Middle frontal gyrus (tissue), 1 donor: ENCODE measurements around the gene IL1RAPL2.
"Not testable (repeated sequence)": the region's sequence is repeated elsewhere in the genome, so short reads cannot be mapped to it uniquely, and the experiment has no call there.

Source experiments
- DNase-seq: peaks from one replicate; pipeline ENCODE4 v3.0.0-alpha.2; 2015; ENCODE audit warnings: low spot score; ENCODE audit errors: extremely low spot score

The IL1RAPL2 gene

DNA sequence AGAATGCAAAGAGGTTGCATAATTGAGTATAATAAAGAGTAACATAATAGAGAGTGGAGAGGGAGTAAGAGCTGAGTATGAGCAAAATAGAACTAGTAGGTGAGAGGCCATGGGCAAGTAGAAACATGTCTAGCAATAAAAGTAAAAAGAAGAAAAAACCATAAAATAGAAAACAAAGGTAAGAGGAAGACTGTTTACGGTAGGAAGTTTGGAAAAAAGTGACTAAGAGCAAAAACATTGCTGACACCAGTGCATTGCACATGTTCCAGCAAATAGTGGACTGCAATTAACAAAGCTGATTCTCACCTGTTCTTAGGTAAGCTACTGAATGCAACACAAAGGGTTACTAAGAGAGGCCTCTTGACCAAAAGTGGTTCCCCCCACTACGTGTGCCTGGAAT lies 451.6 kb downstream of the IL1RAPL2 start:
- no peak for DNase-seq

DNA sequence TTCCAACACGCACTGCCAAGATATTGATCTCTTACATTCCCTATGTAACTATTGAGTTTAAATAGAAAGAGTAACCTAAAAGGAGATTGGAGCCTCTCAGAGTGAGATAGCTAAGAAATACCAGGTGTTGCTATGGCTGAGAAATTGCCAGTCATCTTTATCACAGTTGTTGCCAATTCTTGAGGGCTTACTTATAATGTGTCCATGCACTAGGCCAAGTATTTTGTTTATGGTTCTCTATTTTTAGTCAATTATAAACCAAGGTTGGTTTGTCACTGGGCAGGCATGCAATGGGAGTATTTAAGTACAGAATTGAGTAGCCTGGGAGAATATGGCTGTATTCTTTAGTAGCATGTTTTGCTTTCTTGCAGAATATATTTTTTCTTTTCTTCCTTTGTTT lies 452.9 kb downstream of the IL1RAPL2 start:
- no peak for DNase-seq

DNA sequence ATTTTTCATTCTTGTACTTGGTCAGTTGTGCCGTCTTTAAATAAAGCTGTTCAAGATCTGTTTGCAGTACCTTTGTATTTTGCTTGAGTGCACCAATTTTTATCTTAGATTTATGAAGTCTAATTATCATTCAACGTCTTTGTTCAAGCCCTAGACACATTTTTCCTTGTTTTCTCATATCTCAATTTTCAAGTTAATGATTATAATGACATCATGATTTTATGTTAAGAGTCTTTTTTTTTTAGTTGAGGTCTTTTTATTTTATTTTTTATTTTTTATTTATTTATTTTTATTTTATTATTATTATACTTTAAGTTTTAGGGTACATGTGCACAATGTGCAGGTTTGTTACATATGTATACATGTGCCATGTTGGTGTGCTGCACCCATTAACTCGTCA lies 463.0 kb downstream of the IL1RAPL2 start:
- not testable (repeated sequence) for DNase-seq

DNA sequence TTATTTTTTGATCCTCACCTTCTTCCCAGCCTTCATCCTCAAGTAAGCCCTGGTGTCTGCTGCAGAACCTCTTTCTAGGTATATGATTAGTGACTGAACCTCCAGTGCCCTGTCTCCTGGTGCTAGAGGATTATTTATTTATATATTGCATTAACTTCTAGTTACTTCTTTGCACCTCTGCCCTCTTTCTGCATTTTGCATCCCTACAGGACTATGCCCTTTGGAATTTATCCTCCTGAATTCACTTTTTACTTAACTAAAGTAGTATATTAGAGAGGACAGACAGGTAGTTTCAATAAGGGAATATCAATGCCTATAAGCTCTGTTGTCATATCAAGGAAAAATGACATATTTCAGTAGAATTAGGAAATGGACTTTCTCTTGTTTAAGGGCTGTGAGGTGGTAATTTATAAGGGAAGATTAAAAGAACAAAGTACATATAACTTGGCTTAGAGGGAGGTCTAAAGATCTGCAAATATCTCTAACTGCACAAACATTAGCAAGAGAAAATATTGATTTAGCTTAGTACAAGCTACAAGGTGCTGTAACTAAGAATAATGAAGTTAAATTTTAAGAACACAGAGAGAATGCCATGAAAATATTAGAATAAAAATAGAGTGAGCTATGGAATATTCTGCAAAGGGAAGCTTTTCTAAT lies 472.8 kb downstream of the IL1RAPL2 start:
- DNase-seq, result no peak

DNA sequence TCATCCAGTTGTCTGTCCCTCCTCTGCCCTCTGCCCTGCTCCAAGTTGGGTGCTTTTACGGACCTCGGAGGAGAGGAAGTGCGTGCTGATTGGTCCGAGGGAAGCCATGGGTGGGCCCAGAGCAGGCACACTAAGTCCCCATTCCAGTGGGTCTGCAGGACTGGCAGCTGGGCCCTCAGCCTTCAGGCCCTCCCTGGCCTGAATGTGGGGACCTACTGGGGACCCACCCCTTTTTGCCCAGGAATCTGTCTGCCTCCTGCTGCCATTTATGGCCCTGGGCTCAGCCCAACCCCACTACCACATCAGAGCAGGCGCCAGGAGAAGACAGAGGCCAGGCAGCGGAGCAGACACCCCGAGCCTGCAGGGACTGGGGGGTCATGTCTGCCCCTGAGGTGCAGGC lies 484.9 kb downstream of the IL1RAPL2 start:
- DNase-seq, result no peak

DNA sequence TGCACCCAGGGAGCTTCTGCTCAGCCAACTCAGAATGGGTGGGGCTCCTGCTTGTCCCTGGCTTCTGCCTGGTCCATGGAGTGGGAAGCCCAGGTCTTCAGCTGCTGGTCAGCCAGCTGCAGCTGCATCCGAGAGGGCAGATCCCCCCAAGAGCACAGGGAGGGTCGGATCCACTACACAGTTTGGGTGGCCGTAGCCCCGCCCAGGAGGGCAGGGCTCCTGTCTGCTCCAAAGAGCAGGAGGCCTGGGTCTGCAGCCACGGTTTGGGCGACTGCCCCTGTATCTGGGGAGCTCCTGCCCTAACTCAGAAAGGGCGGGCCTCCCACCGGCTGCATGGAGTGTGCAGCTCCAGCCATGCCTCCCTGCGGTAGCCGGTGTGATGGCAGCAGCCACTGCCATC lies 485.4 kb downstream of the IL1RAPL2 start:
- DNase-seq, result no peak

DNA sequence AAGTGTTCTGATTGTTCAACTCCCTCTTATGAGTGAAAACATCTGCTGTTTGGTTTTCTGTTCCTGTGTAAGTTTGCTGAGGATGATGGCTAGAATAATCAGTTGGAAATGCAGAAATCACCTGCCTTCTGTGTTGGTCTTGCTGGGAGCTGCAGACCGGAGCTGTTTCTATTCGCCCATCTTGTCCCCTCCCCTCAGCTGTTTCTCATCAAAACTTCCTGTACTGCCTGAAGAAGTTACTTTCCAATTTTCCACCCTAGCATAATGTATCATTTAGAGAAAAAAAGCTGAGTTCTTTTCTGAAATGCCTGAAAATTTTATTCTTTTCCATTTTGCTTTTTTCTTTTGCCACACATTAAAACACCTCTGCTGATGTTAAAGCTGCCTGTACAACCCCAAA lies 486.9 kb downstream of the IL1RAPL2 start:
- DNase-seq, result no peak

DNA sequence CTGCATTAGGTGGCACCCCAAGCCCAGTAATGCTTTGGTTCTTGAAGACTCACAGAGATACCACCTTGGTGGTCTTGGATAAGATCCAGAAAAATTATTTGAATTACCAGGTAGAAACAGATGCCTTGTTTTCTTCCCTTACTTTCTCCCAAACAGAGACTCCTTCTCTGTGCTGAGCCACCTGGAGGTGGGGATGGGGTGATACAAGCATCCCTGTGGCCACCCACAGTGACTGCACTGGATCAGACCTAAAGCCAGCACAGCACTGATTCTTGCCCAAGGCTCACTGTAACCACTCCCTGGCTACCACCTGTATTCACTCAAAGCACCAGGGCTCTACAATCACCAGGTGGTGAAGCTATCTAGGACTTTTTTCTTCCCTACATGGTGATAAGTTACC lies 497.7 kb downstream of the IL1RAPL2 start:
- DNase-seq, result no peak

DNA sequence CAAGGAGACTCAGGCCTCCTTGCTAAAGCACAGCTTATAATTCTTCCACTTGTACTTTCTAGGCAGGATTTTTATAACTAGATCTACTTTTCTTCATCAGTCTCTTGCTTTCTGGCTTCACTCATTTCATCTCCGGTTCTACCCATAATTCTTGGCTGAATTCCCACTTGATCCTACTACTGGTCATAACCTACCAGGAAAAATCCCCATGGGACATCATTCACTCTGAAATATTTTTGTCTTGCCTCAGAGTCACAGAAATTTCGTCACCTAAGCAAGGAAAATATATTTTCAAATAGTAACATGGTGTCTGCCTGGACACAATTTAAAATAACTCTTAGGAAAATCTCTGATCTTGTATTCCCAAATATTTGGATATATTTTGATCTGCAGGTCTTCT lies 532.2 kb downstream of the IL1RAPL2 start:
- no peak for DNase-seq

DNA sequence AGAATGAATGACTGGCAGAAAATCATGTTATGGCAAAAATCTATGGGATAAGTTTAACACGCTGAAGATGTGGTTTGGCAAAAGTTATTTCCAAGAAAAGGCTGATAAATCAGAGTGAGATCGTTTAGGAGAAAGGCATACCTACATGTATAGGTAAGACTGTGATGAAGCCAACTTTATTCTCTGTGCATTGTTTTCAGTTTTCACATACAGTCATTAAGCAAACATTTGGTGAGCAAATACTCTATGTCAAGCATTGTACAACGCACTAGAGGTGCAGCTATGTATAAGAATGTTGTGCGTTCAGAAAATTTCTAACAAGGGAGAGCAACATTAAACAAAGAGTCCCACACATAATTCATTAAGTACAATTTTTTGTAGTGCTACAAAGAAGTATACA lies 532.8 kb downstream of the IL1RAPL2 start:
- DNase-seq, result no peak

DNA sequence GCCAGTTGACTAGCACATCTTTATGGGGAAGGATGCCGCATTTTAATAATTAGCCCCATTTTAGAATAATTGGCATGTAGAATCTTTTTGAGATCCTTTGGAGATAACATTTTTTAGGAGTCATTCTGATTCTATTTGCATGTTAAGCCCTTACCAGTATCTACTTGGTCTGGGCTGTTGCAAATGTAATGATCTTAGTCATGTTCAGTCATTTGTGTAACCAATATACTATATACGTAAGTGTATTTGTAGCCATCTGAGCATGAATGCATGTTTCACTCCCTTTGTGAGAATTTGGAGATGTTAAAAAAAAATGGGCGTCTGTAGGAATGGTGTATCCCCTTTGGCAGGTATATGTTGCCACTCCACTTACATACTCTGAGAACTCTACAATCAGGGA lies 535.4 kb downstream of the IL1RAPL2 start:
- DNase-seq, result no peak

DNA sequence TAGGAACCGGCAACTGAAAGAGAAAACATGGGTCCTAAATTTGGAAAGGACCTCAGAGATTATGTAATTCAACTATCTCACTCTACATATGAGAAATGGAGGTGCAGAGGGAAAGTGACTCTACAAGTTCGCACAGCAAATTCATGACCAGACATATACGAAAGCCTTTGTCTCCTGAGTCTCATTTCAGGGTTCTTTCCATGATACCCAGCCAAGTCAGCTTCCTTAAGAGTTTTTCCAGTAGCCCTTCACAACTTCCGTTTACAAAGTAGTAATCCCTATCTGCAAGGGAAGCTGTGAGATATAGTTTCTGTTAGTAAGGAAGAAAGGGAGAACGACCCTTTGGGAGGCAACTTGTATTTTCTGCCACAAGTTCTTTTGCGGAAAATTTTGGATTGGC lies 543.9 kb downstream of the IL1RAPL2 start:
- DNase-seq, result no peak

DNA sequence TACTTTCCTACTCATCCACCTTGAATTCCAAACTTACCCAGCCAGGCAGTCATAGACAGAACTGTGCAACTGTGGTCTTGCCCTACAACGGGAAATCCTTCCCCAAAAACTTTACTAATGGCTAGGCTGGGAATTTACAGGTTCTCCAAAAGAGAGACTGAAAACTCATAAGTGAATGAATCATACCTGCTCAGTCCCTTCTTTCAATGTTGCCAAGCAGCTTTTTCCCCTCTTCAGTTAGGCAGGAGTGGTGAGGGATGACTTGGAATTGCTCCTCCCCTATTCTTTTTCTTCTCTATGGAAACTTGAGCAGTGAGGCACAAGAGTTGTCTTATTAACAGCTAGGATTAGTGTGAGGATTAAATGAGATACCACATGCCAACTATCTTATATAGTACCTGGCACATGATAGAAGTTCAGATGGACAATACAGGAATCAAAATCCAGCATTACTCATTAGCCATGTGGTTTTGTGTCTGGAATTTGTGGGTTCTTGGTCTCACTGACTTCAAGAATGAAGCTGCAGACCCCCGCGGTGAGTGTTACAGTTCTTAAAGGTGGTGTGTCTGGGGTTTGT lies 548.6 kb downstream of the IL1RAPL2 start:
- DNase-seq, result no peak

DNA sequence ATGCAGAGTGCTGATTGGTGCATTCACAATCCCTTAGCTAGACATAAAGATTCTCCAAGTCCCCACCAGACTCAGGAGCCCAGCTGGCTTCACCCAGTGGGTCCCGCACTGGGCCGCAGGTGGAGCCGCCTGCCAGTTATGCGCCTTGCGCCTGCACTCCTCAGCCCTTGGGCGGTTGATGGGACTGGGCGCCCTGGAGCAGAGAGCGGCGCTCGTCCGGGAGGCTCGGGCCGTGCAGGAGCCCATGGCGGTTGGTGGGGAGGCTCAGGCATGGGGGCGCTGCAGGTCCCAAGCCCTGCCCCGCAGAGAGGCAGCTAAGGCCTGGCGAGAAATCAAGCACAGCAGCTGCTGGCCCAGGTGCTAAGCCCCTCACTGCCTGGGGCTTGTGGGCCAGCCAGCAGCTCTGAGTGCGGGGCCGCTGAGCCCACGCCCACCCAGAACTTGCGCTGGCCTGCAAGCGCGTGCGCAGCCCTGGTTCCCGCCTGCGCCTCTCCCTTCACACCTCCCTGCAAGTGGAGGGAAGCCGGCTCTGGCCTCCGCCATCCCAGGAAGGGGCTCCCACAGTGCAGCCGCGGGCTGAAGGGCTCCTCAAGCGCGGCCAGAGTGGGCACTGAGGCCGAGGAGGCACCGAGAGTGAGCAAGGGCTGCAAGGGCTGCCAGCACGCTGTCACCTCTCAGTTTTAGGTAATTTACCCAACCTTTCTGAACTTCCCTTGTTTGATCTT lies 549.8 kb downstream of the IL1RAPL2 start:
- DNase-seq, result not testable (repeated sequence)

DNA sequence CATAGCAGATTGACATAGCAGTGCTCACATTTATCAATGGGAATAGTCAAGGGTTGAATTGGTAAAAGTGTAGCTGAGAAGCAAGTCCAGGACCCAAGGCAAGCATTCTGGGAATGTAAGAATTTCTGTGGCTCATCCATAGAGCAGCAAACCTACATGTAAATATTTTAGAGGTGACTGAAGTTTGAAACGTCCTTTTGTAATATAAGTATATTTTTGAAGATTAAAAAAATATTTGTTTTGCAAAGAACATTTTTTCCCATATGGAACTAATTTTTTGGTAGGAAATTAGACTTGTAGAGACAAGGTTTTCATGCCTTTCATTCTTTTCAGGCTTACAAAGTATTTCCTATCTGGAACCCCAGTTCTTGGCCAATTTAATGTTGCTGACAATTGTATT lies 550.5 kb downstream of the IL1RAPL2 start:
- no peak for DNase-seq

DNA sequence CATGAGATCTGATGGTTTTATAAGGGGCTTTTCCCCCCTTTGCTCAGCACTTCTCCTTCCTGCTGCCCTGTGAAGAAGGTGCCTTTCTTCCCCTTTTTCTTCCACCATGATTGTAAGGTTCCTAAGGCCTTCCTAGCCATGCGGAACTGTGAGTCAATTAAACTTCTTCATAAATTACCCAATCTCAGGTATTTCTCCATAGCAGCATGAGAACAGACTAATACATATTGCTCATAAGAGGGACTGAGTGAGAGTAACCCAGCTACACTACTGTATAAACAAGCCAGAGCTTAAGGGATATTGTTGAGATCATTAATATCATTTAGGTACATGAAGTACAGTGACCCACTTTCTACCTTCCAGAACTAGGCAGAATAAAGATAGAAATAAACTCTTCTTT lies 551.6 kb downstream of the IL1RAPL2 start:
- no peak for DNase-seq

DNA sequence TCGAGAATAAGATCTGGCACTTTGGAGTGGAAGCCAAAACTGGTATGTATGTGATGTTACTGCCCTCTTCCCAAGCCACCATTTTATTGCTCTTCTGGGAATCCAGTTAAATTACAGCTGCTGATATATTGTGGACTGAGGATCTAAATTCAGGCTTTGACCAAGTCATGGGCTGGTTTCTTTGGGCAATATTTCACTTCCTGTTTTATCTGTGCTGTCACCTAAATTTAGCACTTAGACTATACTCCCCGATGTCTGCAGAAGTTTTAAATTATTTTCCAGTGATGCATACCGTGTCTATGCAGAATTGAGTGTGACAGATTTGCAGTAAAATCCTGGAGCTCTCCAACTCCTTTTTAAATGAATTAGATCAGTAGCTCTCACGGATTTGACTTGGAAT lies 554.5 kb downstream of the IL1RAPL2 start:
- no peak for DNase-seq

DNA sequence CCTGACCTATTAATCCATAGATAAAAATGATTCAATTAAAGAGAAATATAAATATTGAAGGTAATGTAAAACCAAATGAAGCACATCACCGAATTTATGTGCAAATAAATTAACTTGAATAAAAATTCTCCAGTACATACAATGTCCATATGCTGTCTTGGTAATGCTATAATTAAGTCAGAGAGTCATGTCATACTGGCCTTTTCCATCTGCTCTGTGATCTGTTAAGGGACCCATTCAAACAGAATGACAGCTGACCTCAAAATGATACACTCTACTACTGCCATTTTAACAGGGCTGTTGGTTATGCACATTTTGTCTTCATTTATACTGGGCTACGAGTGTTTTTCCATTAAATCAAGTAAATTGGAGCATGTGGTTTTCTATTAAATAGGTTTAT lies 555.2 kb downstream of the IL1RAPL2 start:
- DNase-seq, result no peak

DNA sequence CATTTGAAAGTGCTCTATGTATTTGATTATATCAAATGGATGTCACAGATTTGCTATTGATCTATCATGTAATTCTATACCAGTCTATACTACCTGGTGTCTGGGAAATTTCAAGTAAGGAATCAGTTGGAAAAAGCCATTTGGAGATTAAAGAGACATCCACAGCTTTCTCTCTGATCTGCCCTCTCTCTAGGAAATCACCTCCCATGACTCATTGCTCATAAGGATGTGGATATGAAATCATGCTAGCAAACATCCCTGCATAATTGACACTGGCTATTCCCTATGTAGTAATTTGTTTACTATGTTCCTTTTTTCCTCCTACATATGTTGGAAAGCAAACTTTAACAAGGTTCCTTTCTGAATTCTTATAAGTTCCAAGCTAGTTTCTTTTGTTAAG lies 560.2 kb downstream of the IL1RAPL2 start:
- no peak for DNase-seq

DNA sequence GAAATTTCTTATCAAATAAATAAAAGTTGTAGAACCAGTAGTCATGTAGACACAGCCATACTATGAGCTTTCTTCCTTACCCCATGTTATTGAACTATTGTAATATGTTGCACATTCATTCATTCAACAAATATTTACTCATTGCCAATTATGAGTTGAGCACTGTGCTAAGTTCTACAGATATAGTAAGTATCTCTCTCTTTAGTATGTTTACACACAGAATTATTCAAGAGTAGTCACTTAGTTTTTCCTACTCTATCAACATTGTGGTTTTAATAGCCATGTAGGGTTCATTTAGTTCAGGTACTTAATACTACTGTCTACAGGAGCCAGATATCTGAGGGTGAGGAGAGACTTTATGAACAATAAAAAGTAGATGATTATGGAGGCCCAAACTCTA lies 568.3 kb downstream of the IL1RAPL2 start:
- DNase-seq, result no peak

DNA sequence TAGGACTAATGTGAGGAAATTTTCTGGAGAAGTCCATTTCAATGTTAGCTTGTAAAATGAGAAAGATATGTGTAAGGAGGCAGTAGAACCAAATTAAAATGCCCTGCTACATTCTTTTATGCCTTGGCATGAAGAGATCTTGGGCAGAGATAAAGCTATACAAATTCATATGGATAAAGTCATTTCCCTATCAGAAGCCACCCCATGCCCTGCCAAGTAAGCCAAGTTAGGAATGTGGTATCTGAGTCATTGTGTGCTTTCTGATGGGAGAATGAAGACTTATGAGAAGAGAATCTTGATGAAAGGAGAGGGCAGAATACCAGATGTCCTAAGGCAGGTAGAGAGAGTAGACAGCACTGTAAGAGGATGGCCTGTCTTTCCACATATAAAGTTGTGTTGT lies 570.8 kb downstream of the IL1RAPL2 start:
- no peak for DNase-seq

DNA sequence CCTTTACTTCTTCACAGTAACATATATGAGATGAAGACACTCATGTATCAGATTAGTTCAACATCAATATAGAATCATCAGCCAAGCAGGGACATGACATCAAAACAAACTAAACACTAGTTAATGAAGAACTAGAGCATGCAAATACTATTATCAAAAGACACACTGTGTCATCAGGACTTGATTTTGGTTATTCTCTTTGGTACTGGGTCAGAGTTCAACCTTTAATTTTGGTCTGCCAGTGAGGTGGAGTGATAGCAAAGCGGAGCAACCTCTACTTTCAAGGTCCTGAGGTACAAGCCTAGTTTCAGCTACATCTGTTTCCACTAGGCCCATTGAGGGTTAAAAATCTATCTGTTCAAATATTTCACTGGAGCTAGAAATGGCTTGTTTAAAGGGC lies 584.0 kb downstream of the IL1RAPL2 start:
- no peak for DNase-seq

DNA sequence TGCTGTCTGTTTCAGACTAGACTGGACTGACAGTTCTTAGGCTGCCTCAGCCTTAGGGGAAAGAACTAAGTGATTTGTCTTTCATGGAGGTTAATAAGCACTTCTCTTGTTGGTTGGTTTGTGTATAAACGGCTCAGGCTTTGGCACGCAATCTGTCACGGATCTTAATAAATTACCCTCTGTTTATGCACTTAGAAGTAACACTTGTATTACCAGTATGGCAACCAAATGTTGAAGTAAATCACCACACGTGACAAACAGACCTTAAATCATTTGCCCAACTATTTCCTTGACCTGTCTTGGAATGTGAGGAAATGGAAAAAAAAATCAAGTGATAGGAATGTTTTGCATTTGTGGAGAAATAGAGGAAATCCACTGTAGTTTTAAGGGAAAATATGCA lies 584.6 kb downstream of the IL1RAPL2 start:
- DNase-seq, result no peak
